ENCODE results near the gene LRFN2.
A peak's percentile ranks its signal among the peaks of the same experiment; 100 is the strongest.

The LRFN2 gene

DNA sequence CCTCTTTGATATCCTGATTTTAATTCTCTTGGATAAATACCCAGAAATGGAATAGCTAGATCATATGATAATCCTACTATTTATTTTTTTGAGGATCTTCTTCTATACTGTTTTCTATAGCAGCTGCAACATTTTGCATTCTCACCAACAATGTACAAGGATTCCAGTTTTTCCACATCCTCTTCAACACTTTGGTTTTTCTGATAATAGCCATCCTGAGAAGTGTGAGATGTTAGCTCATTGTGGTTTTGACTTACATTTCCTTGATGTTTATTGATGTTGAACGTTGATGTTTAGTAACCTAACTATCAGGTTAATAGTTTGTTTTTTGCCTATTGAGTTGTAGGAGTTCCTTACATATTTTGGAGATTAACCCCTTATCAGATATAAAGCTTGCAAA, 217.3 kb downstream of the LRFN2 start:
- no peak for TF ChIP-seq LEF1 (IDR thresholded peaks at IDR 0.05; ENCODE audit: borderline replicate concordance)
- no peak for TF ChIP-seq BHLHE40 (IDR thresholded peaks at IDR 0.05; ENCODE audit: borderline replicate concordance)
- no peak for DNase-seq (ENCODE audit: extremely low spot score)
- POLR2A ChIA-PET = no interaction called here
- CTCF ChIA-PET = interaction anchor here (0.6 kb wide), 1 partner anchor 484 kb away, joined by 3 read pairs; no protein-coding TSS in a partner anchor

- no peak for DNase-seq (ENCODE audit: extremely low spot score)
- POLR2A ChIA-PET = no interaction called here
- TF ChIP-seq FOXA1 (IDR thresholded peaks at IDR 0.05) = no peak
- no peak for TF ChIP-seq CTBP1 (IDR thresholded peaks at IDR 0.05; ENCODE audit: borderline replicate concordance)
- no peak for TF ChIP-seq FOXM1 (IDR thresholded peaks at IDR 0.05; ENCODE audit: borderline replicate concordance)
- TF ChIP-seq FOXK2 (IDR thresholded peaks at IDR 0.05) = no peak
- no peak for TF ChIP-seq ARNT (IDR thresholded peaks at IDR 0.05)
- no peak for TF ChIP-seq ZNF384 (IDR thresholded peaks at IDR 0.05)
- no peak for TF ChIP-seq TARDBP (IDR thresholded peaks at IDR 0.05)
- TF ChIP-seq BHLHE40 (IDR thresholded peaks at IDR 0.05; ENCODE audit: borderline replicate concordance) = no peak
- no peak for TF ChIP-seq NFRKB (IDR thresholded peaks at IDR 0.05)
- TF ChIP-seq L3MBTL2 (conservative IDR thresholded peaks at IDR 0.05) = no peak
- TF ChIP-seq SUZ12 (IDR thresholded peaks at IDR 0.05) = no peak
- CTCF ChIA-PET = no interaction called here
These were observed 218.1 kb downstream of the LRFN2 start for GRCh38 chr6:40369042-40369441.

GRCh38 chr6:40362859-40363258, 224.3 kb downstream of the LRFN2 start:
- no peak for TF ChIP-seq FOXM1 (IDR thresholded peaks at IDR 0.05; ENCODE audit: borderline replicate concordance)
- no peak for TF ChIP-seq ELF4 (IDR thresholded peaks at IDR 0.05)
- no peak for TF ChIP-seq TARDBP (IDR thresholded peaks at IDR 0.05)
- no peak for TF ChIP-seq HDGF (IDR thresholded peaks at IDR 0.05; ENCODE audit: borderline replicate concordance)
- TF ChIP-seq LEF1 (IDR thresholded peaks at IDR 0.05; ENCODE audit: borderline replicate concordance) = no peak
- ChIA-PET POLR2A (no interaction called here), CTCF (no interaction called here)
- no peak for DNase-seq (ENCODE audit: extremely low spot score)

GRCh38 chr6:40359808-40360207, 227.4 kb downstream of the LRFN2 start:
- TF ChIP-seq L3MBTL2 (conservative IDR thresholded peaks at IDR 0.05) = no peak
- no peak for TF ChIP-seq ARNT (IDR thresholded peaks at IDR 0.05)
- TF ChIP-seq SUZ12 (IDR thresholded peaks at IDR 0.05) = no peak
- TF ChIP-seq BHLHE40 (IDR thresholded peaks at IDR 0.05; ENCODE audit: borderline replicate concordance) = no peak
- no peak for TF ChIP-seq SP1 (IDR thresholded peaks at IDR 0.05)
- TF ChIP-seq NFRKB (IDR thresholded peaks at IDR 0.05) = no peak
- no peak for TF ChIP-seq FOXM1 (IDR thresholded peaks at IDR 0.05; ENCODE audit: borderline replicate concordance)
- TF ChIP-seq CTBP1 (IDR thresholded peaks at IDR 0.05; ENCODE audit: borderline replicate concordance) = no peak
- no peak for TF ChIP-seq HDGF (IDR thresholded peaks at IDR 0.05; ENCODE audit: borderline replicate concordance)
- no peak for TF ChIP-seq ELF4 (IDR thresholded peaks at IDR 0.05)
- TF ChIP-seq PKNOX1 (IDR thresholded peaks at IDR 0.05) = no peak
- no peak for TF ChIP-seq TARDBP (IDR thresholded peaks at IDR 0.05)
- no peak for TF ChIP-seq FOXK2 (IDR thresholded peaks at IDR 0.05)
- no peak for TF ChIP-seq LEF1 (IDR thresholded peaks at IDR 0.05; ENCODE audit: borderline replicate concordance)
- TF ChIP-seq ZNF384 (IDR thresholded peaks at IDR 0.05) = no peak
- ChIA-PET CTCF (no interaction called here), POLR2A (no interaction called here)
- peak; percentile 1 for DNase-seq (ENCODE audit: extremely low spot score)

- ChIA-PET CTCF (no interaction called here), POLR2A (no interaction called here)
- TF ChIP-seq NFRKB (IDR thresholded peaks at IDR 0.05) (no peak), LEF1 (IDR thresholded peaks at IDR 0.05; ENCODE audit: borderline replicate concordance) (no peak), FOXK2 (IDR thresholded peaks at IDR 0.05) (no peak), BHLHE40 (IDR thresholded peaks at IDR 0.05; ENCODE audit: borderline replicate concordance) (no peak), HDGF (IDR thresholded peaks at IDR 0.05; ENCODE audit: borderline replicate concordance) (no peak), L3MBTL2 (conservative IDR thresholded peaks at IDR 0.05) (no peak), SUZ12 (IDR thresholded peaks at IDR 0.05) (no peak), CTBP1 (IDR thresholded peaks at IDR 0.05; ENCODE audit: borderline replicate concordance) (no peak), ELF4 (IDR thresholded peaks at IDR 0.05) (no peak), FOXM1 (IDR thresholded peaks at IDR 0.05; ENCODE audit: borderline replicate concordance) (no peak), FOXA1 (IDR thresholded peaks at IDR 0.05) (no peak), TARDBP (IDR thresholded peaks at IDR 0.05) (no peak), PKNOX1 (IDR thresholded peaks at IDR 0.05) (no peak), ARNT (IDR thresholded peaks at IDR 0.05) (no peak), SP1 (IDR thresholded peaks at IDR 0.05) (no peak)
- DNase-seq (ENCODE audit: extremely low spot score) = peak; percentile 0
These were observed 228.4 kb downstream of the LRFN2 start for GRCh38 chr6:40358473-40359460.

DNA sequence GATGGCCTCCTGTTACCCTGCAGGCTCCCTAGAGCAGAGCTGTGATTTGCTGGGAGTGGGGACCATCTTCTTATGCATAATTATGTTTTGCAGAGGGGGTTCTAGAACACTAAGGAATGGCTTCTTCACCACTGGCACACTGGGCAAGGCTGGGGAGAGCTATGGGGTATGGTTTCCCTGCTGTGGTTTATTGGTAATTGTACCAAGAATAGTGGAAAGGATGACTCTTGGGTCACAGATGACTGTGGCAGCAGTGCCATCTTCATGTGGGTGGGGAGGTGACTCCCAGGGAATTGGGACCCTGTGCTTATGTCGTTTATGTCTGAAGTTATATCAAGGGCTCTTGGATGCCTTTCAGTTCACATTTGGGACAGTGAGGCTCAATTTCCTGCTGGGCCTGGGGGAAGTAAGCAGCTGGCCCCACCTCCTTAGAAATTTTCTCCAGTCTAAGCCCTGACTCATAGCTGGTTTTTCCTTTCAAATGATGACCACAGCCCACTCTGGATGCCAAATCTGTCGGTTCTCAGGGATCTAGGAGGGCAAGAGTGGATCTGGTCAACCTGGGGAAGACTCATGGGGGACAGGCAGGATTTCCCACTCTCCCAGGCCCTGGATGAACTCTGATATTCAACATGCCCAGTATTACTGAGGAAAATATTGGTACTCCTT, 230.8 kb downstream of the LRFN2 start:
- ChIA-PET CTCF (interaction anchor here (0.6 kb wide), 1 partner anchor 89 kb away, joined by 3 read pairs; no protein-coding TSS in a partner anchor), POLR2A (no interaction called here)
- TF ChIP-seq HDGF (IDR thresholded peaks at IDR 0.05; ENCODE audit: borderline replicate concordance) = no peak
- TF ChIP-seq PKNOX1 (IDR thresholded peaks at IDR 0.05) = no peak
- TF ChIP-seq ARNT (IDR thresholded peaks at IDR 0.05) = no peak
- TF ChIP-seq SP1 (IDR thresholded peaks at IDR 0.05) = no peak
- TF ChIP-seq ELF4 (IDR thresholded peaks at IDR 0.05) = no peak
- TF ChIP-seq SUZ12 (IDR thresholded peaks at IDR 0.05) = no peak
- DNase-seq (ENCODE audit: extremely low spot score) = no peak
